Transverse colon (tissue), 4 donors: ENCODE measurements around the gene DENND2A.

Experiments used
- CTCF ChIP-seq, 5 experiments: fragments of 200-600 bp in 3 of 5; fragments of 450-650 bp in 2 of 5; sonication (generic) in 3 of 5; IDR thresholded peaks; 1 replicate in 2 of 5; 2 replicates in 3 of 5; pipeline ENCODE4 v1.5.1; 2016 to 2017; ENCODE audit warnings: antibody characterized with exemption in 5 of 5, inconsistent platforms in 3 of 5, mild to moderate bottlenecking in 2 of 5, moderate library complexity in 1 of 5
- POLR2A ChIP-seq: fragments of 450-650 bp; IDR thresholded peaks from one replicate; pipeline ENCODE4 v1.6.1; 2016; ENCODE audit warnings: antibody characterized with exemption, mild to moderate bottlenecking, moderate library complexity
- POLR2AphosphoS5 ChIP-seq, 3 donors: sonication (generic); formaldehyde crosslinking; IDR thresholded peaks; one replicate each; pipeline ENCODE4 v1.6.1; 2016; ENCODE audit warnings: antibody characterized with exemption in 3 of 3

GRCh38 chr7:140586516-140586915, 54.1 kb downstream of the DENND2A start:
- TF ChIP-seq POLR2A (no peak), CTCF (IDR thresholded peaks at IDR 0.05) (no peak), POLR2AphosphoS5 (IDR thresholded peaks at IDR 0.05) (no peak)
